Right cardiac atrium (tissue), 5 donors: ENCODE results near the gene LRRIQ4. TPM values are rescaled to one million over a fixed set of nuclear protein-coding genes. Genes with fewer than 3 reads are reported as not detected.

Source experiments
- ATAC-seq, 2 donors: fragments of 200-7000 bp; cut with Tn5 transposase; one replicate each; pipeline versions ENCODE4 v1.8.0 to v1.9.1; 2020; ENCODE audit warnings: moderate library complexity in 2 of 2, mild to moderate bottlenecking in 1 of 2
- DNase-seq, 3 donors: peaks; one replicate each; pipeline ENCODE4 v3.0.0-alpha.2; 2020
- H3K27ac ChIP-seq: one replicate; pipeline ENCODE4 v1.5.1; 2013; ENCODE audit warnings: mild to moderate bottlenecking, low read length, control low read depth, moderate library complexity
- H3K27me3 ChIP-seq: one replicate; pipeline ENCODE4 v1.6.1; 2013; ENCODE audit not compliant: control insufficient read depth, insufficient read depth
- H3K4me1 ChIP-seq: one replicate; pipeline ENCODE4 v1.6.1; 2013; ENCODE audit warnings: low read length; ENCODE audit not compliant: control insufficient read depth, insufficient read depth
- H3K4me3 ChIP-seq: one replicate; pipeline ENCODE4 v1.5.1; 2013; ENCODE audit warnings: low read length, control low read depth
- H3K9me3 ChIP-seq: one replicate; pipeline ENCODE4 v1.6.1; 2013; ENCODE audit warnings: low read length; ENCODE audit not compliant: control insufficient read depth
- WGBS: extraction: QIAGEN DNeasy Blood & Tissue Kit; methylation state at CpG from one replicate; pipeline ENCODE4 v1.1.7; 2013; 5-methylcytosine and 5-hydroxymethylcytosine counted together
- intact Hi-C, 4 donors: fragments of 100-400 bp; cut with DNase I; formaldehyde crosslinking; loops; one replicate each; pipeline versions ENCODE4 v1.11.0 to v1.14.0; 2022 to 2023
- long read RNA-seq, 4 donors: library from polyadenylated mRNA; unstranded; transcript quantifications; one replicate each; pipeline ENCODE4 v2.0.0, GENCODE V29; 2020 to 2021
- polyA plus RNA-seq: library from polyadenylated mRNA; stranded (reverse); fragments of 200-250 nt; gene quantifications from one replicate; pipeline ENCODE4 v1.2.3, GENCODE V29; 2013
- total RNA-seq, 4 donors: library from RNA; stranded (reverse); fragmentation: NEBNext Ultra II Directional; extraction: Animal tissue kit (Norgen Biotek cat#: 25700); gene quantifications; one replicate each; pipeline ENCODE4 v1.2.1, GENCODE V29; 2021
- donor health status: healthy with polysubstance abuse.
- donor health status: DM: no; HTN: yes; CAD: no.
- donor health status: DM: no; HTN: no; CAD: no.
- donor health status: DM: no; HTN: yes; CAD: no; lungs with severe emphysema.
- donor health status: DM: yes; HTN: yes; CAD: no.

The LRRIQ4 gene
- total RNA-seq (not detected), polyA plus RNA-seq (not detected)
- long read RNA-seq, donor 1, partial matches to known transcripts: 0 of 1 reads
- long read RNA-seq, donor 1, other reads (novel, unspliced or antisense): 1 of 1 reads
- long read RNA-seq, donor 2, partial matches to known transcripts: 0 of 1 reads
- long read RNA-seq, donor 2, other reads (novel, unspliced or antisense): 1 of 1 reads
- long read RNA-seq, donor 3: 0 reads
- long read RNA-seq, donor 4: 0 reads

- H3K27me3 ChIP-seq: no peaks in the 10 kb centered on the region
- DNase-seq: peak; percentile 88 to 95 (median 92)
- 4% methylated on average over 56 of the region's 56 CpGs for WGBS
- ATAC-seq: peak; percentile 96
- H3K4me3 ChIP-seq: peak within 1 kb of the TSS; percentile 78
- peaks cover 3% of the 10 kb centered on the region for H3K4me1 ChIP-seq
- no peaks in the 10 kb centered on the region for H3K9me3 ChIP-seq
- intact Hi-C loops: no loop called here
- peak within 1 kb of the TSS; percentile 55 for H3K27ac ChIP-seq
Observed at GRCh38 chr3:169812332-169813235, at the start of gene LRRIQ4, which contains the start of gene LRRC34. LRRIQ4 (plus strand) TSS chr3:169812870; CDS start chr3:169821922, 9,052 bp downstream. LRRC34 (minus strand) TSS chr3:169812904; CDS start chr3:169812548, 356 bp downstream.

DNA sequence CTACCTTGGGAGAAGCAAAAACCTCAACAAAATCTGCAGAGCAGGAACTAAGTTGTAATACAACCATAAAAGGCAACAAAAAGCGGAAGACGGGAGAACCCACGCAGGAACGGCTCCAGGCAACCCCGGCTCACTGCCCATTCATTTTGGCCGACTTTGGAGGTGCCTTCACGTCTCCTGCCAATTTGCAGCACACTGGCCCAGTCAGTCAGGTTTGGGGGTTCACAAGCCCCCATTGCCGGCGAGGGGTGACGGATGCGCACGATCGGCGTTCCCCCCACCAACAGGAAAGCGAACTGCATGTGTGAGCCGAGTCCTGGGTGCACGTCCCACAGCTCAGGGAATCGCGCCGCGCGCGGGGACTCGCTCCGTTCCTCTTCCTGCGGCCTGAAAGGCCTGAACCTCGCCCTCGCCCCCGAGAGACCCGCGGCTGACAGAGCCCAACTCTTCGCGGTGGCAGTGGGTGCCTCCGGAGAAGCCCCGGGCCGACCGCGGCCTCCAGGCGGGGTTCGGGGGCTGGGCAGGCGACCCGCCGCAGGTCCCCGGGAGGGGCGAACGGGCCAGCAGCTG is 48.3 kb upstream of the LRRIQ4 start:
- Histone ChIP-seq H3K27me3 (no peaks in the 10 kb centered on the region), H3K4me3 (peak overlapping the region; percentile 90), H3K9me3 (no peaks in the 10 kb centered on the region), H3K4me1 (no peaks in the 10 kb centered on the region), H3K27ac (peak overlapping the region; percentile 96)
- ATAC-seq: peak; percentile 72 to 80
- intact Hi-C loops: no loop called here
- under 1% methylated on average over 46 of the region's 46 CpGs for WGBS
- peak; percentile 79 to 89 (median 85) for DNase-seq

DNA sequence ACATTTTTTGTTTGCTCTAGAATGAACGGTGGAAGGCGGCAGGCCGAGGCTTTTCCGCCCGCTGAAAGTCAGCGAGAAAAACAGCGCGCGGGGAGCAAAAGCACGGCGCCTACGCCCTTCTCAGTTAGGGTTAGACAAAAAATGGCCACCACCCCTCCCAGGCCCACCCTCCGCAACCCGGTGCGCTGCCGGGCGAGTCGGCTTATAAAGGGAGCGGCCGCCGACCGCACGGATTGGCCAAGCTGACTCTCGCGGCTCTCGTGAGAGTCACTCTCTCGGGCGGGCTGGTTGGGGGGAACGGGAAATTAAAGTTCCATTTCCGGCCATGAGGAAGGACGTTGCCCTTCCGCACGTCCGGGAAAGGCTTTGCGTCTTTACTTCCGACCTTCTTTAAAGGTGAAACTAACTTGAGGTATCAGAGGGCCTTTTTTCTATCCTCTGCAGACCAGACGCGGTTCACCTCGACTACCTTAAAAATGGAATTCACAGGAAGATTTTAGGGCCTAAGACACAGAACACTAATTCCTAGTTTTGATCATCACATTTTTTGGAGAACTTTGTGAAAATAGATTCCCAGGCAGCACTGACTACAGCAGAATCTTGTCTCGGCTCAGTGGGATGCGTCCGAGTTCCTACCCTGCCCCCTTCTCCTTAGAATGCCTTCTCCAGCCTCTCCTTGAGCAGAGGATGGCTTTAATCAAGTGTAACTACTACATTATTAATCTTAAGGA is 47.6 kb upstream of the LRRIQ4 start, which contains the start of gene TERC:
Gene TERC, minus strand, starts transcription at position 179 of the 731 bp plus-strand sequence.
- Histone ChIP-seq H3K4me1 (no peaks in the 10 kb centered on the region), H3K27ac (peak within 1 kb of the TSS; percentile 96), H3K4me3 (peak within 1 kb of the TSS; percentile 90), H3K27me3 (no peaks in the 10 kb centered on the region), H3K9me3 (no peaks in the 10 kb centered on the region)
- intact Hi-C loops: no loop called here
- ATAC-seq (peak; percentile 96 to 97), DNase-seq (peak; percentile 95 to 97 (median 97))
- WGBS: 6% methylated on average over 42 of the region's 42 CpGs

GRCh38 chr3:169769287-169770181 is 43.1 kb upstream of the LRRIQ4 start, which contains the start of gene ACTRT3:
ACTRT3 (minus strand) TSS chr3:169769561; CDS start chr3:169769520, 41 bp downstream.
- peak within 1 kb of the TSS; percentile 94 for H3K27ac ChIP-seq
- H3K4me1 ChIP-seq: no peaks in the 10 kb centered on the region
- ATAC-seq (peak; percentile 15 to 34), DNase-seq (peak; percentile 78 to 91 (median 90))
- H3K9me3 ChIP-seq: no peaks in the 10 kb centered on the region
- 9% methylated on average over 51 of the region's 51 CpGs for WGBS
- H3K27me3 ChIP-seq: no peaks in the 10 kb centered on the region
- intact Hi-C loops: no loop called here
- peak within 1 kb of the TSS; percentile 91 for H3K4me3 ChIP-seq

DNA sequence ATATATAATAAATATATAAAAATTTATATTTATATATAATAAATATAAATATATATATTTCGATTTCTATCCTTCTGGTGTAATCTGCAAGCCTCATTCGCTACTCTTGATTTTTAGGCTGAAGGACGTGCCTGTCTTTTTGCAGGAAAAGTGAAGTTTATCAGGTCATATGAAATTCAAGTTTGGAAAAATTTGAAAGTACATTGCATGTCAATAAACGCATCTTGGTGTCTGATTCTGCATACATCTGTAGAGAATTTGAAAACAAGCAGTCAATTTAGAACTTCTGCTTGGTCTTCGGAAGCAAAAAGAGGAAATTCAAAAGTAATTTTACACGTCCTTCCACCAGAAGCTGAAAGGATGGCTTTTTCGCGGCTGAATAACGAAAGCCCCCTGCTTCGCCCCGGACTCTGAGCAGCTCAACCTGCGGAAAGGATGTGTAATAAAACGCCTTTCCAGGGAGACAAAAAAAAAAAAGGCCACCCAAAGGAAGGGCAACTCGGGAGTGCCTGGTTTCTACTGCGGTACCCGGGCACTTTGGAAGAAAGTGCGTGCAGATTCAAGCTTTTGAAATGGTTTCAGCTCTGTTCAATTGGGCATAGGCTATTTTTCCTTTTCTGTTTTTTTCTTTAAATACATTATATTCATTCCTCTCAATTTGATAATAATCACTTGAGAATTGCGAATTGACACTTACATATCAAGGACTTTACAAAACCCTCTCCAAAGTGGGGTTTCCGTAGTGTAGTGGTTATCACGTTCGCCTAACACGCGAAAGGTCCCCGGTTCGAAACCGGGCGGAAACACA is 41.0 kb upstream of the LRRIQ4 start:
- Histone ChIP-seq H3K27ac (peak overlapping the region; percentile 99), H3K4me3 (peak overlapping the region; percentile 88), H3K27me3 (no peaks in the 10 kb centered on the region), H3K9me3 (no peaks in the 10 kb centered on the region), H3K4me1 (no peaks in the 10 kb centered on the region)
- ATAC-seq (peak; percentile 44 to 57), DNase-seq (peak; percentile 39 to 80 (median 68))
- intact Hi-C loops: no loop called here
- WGBS: under 1% methylated on average over 27 of the region's 27 CpGs

GRCh38 chr3:169772305-169772896 is 40.3 kb upstream of the LRRIQ4 start:
- H3K9me3 ChIP-seq: no peaks in the 10 kb centered on the region
- no peaks in the 10 kb centered on the region for H3K27me3 ChIP-seq
- intact Hi-C loops: no loop called here
- WGBS: under 1% methylated on average over 15 of the region's 15 CpGs
- H3K27ac ChIP-seq: peak overlapping the region; percentile 99
- no peaks in the 10 kb centered on the region for H3K4me1 ChIP-seq
- DNase-seq (peak; percentile 78 to 86 (median 83)), ATAC-seq (peak; percentile 79 to 81)
- peak overlapping the region; percentile 88 for H3K4me3 ChIP-seq

- Histone ChIP-seq H3K4me3 (peak within 1 kb of the TSS; percentile 88), H3K27me3 (no peaks in the 10 kb centered on the region), H3K4me1 (no peaks in the 10 kb centered on the region), H3K27ac (peak within 1 kb of the TSS; percentile 99), H3K9me3 (no peaks in the 10 kb centered on the region)
- peak; percentile 93 to 97 (median 97) for DNase-seq
- ATAC-seq: peak; percentile 95
- WGBS: under 1% methylated on average over 61 of the region's 61 CpGs
- intact Hi-C loops: no loop called here
Observed at GRCh38 chr3:169772897-169773816, 39.5 kb upstream of the LRRIQ4 start, which contains the start of gene MYNN. MYNN (plus strand) TSS chr3:169773396; CDS start chr3:169774296, 900 bp downstream.

GRCh38 chr3:169774186-169774585 is 38.5 kb upstream of the LRRIQ4 start:
- intact Hi-C loops: no loop called here
- Histone ChIP-seq H3K4me3 (peak overlapping the region; percentile 88), H3K27ac (no peak overlapping the region), H3K9me3 (no peaks in the 10 kb centered on the region), H3K4me1 (no peaks in the 10 kb centered on the region), H3K27me3 (no peaks in the 10 kb centered on the region)
- ATAC-seq (no peak), DNase-seq (no peak)
- WGBS: 53% methylated on average over 5 of the region's 5 CpGs
